Kidney epithelial cell (primary cell): Measurements from ENCODE around the gene TMC4. TPM values are rescaled to one million over a fixed set of nuclear protein-coding genes. Genes with fewer than 3 reads are reported as not detected.
"Not testable (repeated sequence)": the region's sequence is repeated elsewhere in the genome, so short reads cannot be mapped to it uniquely, and the experiment has no call there.

ENCODE experiments used
- DNase-seq: peaks from one replicate; pipeline ENCODE4 v3.0.0-alpha.2; 2010; ENCODE audit warnings: low read depth
- H3K27me3 ChIP-seq: 2 replicates; pipeline ENCODE4 v1.6.0; 2011; ENCODE audit warnings: low read length; ENCODE audit not compliant: control insufficient read depth, insufficient read depth
- H3K36me3 ChIP-seq: 2 replicates; pipeline ENCODE4 v1.5.1; 2011; ENCODE audit warnings: low read length; ENCODE audit not compliant: control insufficient read depth, insufficient read depth
- H3K4me3 ChIP-seq: 2 replicates; pipeline ENCODE4 v1.5.1; 2011; ENCODE audit warnings: low read depth, mild to moderate bottlenecking, control low read depth, low read length
- CTCF ChIP-seq: IDR thresholded peaks from 2 replicates; pipeline ENCODE4 v1.5.1; 2011; ENCODE audit warnings: mild to moderate bottlenecking, moderate library complexity, low read length, control low read depth, inconsistent platforms; ENCODE audit not compliant: insufficient read depth, poor library complexity, severe bottlenecking
- total RNA-seq: library from RNA; depleted of rRNA; stranded (reverse); fragments of >200 nt; gene quantifications from 2 replicates; pipeline ENCODE4 v1.2.3, GENCODE V29; 2015

Gene TMC4
- total RNA-seq, 1 donor from 2014 or later, result 33.9 TPM

- DNase-seq, result no peak
- Histone ChIP-seq H3K27me3 (peaks cover 2% of the 10 kb centered on the region), H3K4me3 (no peak overlapping the region), H3K36me3 (peaks cover 8% of the 10 kb centered on the region)
- no peak for TF ChIP-seq CTCF
Observed at GRCh38 chr19:54207676-54207982, 34.7 kb upstream of the TMC4 start.

GRCh38 chr19:54207193-54207592, 34.2 kb upstream of the TMC4 start:
- not testable (repeated sequence) for H3K36me3 ChIP-seq, DNase-seq, H3K4me3 ChIP-seq, H3K27me3 ChIP-seq

GRCh38 chr19:54206831-54207177, 33.8 kb upstream of the TMC4 start:
- Histone ChIP-seq H3K4me3 (no peak overlapping the region), H3K36me3 (peaks cover 9% of the 10 kb centered on the region), H3K27me3 (peaks cover 2% of the 10 kb centered on the region)
- no peak for DNase-seq
- TF ChIP-seq CTCF, result no peak

- Histone ChIP-seq H3K27me3 (peaks cover under 1% of the 10 kb centered on the region), H3K4me3 (no peak overlapping the region), H3K36me3 (peaks cover 8% of the 10 kb centered on the region)
- no peak for TF ChIP-seq CTCF
- no peak for DNase-seq
Observed at GRCh38 chr19:54206030-54206830, 33.3 kb upstream of the TMC4 start.

GRCh38 chr19:54204767-54205468, 32.0 kb upstream of the TMC4 start:
- TF ChIP-seq CTCF, result no peak
- Histone ChIP-seq H3K27me3 (no peaks in the 10 kb centered on the region), H3K4me3 (no peak overlapping the region), H3K36me3 (peaks cover 7% of the 10 kb centered on the region)
- no peak for DNase-seq

GRCh38 chr19:54203151-54203611, 30.2 kb upstream of the TMC4 start:
- Histone ChIP-seq H3K27me3 (no peaks in the 10 kb centered on the region), H3K4me3 (no peak overlapping the region), H3K36me3 (peaks cover 7% of the 10 kb centered on the region)
- DNase-seq, result no peak
- TF ChIP-seq CTCF, result no peak
